ENCODE data around the gene ZMPSTE24.

GRCh38 chr1:40341491-40342380 is 83.7 kb downstream of the ZMPSTE24 start:
- TF ChIP-seq, protein P1, sequence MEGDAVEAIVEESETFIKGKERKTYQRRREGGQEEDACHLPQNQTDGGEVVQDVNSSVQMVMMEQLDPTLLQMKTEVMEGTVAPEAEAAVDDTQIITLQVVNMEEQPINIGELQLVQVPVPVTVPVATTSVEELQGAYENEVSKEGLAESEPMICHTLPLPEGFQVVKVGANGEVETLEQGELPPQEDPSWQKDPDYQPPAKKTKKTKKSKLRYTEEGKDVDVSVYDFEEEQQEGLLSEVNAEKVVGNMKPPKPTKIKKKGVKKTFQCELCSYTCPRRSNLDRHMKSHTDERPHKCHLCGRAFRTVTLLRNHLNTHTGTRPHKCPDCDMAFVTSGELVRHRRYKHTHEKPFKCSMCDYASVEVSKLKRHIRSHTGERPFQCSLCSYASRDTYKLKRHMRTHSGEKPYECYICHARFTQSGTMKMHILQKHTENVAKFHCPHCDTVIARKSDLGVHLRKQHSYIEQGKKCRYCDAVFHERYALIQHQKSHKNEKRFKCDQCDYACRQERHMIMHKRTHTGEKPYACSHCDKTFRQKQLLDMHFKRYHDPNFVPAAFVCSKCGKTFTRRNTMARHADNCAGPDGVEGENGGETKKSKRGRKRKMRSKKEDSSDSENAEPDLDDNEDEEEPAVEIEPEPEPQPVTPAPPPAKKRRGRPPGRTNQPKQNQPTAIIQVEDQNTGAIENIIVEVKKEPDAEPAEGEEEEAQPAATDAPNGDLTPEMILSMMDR (conservative IDR thresholded peaks at IDR 0.05 in 1 of 2, IDR thresholded peaks at IDR 0.05 in 1 of 2; ENCODE audit: low read depth in 1 of 2, low read length in 2 of 2) = no peak
- TF ChIP-seq EZH2 (IDR thresholded peaks at IDR 0.05; ENCODE audit: low read length, missing control alignments) = no peak
